Measurements from ENCODE around the gene ETV5.

- TF ChIP-seq KDM5B (IDR thresholded peaks at IDR 0.05; ENCODE audit: insufficient replicate concordance, low read depth, low read length) (no peak), CTCF (IDR thresholded peaks at IDR 0.05 in 2 of 3, conservative IDR thresholded peaks at IDR 0.05 in 1 of 3; ENCODE audit: insufficient read depth in 2 of 3, low read depth in 1 of 3, low read length in 3 of 3) (no peak), NFATC3 (IDR thresholded peaks at IDR 0.05) (no peak), EP300 (IDR thresholded peaks at IDR 0.05; ENCODE audit: low read length) (no peak), POLR2AphosphoS5 (IDR thresholded peaks at IDR 0.05; ENCODE audit: control insufficient read depth, insufficient read depth, low read depth, low read length) (no peak), HDAC2 (IDR thresholded peaks at IDR 0.05) (no peak), POLR2A (conservative IDR thresholded peaks at IDR 0.05) (no peak)
These were observed 24.6 kb downstream of the ETV5 start for GRCh38 chr3:186084264-186084663.

Data from K562 (cell line).